Measurements from ENCODE around the gene SREBF2. TPM values are rescaled to one million over a fixed set of nuclear protein-coding genes. Genes with fewer than 3 reads are reported as not detected.

The SREBF2 gene
- total RNA-seq, 1 experiment from 2014 or later: 129 TPM

DNA sequence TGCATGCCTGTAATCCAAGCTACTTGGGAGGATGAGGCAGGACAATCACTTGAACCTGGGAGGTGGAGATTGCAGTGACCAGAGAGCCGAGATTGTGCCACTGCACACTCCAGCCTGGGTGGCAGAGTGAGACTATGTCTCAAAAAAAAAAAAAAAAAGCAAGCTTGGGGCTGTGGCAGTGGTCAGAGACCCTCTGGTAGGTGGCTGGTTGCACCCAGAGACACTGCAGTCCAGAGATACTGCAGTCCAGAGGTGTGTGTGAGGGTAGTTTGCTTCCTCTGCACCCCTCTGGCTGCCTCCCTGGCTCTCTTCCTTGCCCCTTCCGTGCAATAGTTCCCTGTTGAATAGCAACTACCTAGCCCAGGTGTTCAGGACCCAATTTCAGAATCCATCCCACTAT, 34.2 kb upstream of the SREBF2 start:
- ChIA-PET RAD21 (ENCODE audit: low non-redundant PET in 1 of 2, low total read pairs in 2 of 2, uncharacterized antibody in 2 of 2, unreplicated experiment in 2 of 2) (no interaction called here), POLR2A (no interaction called here), CTCF (no interaction called here)
- Histone ChIP-seq H3K79me2 (ENCODE audit: insufficient read depth, low read length) (peaks cover 24% of the 10 kb centered on the region), H3K27me3 (ENCODE audit: insufficient read depth, low read length) (no peaks in the 10 kb centered on the region), H3K4me2 (ENCODE audit: low read length) (no peak overlapping the region), H3K9me3 (ENCODE audit: control insufficient read depth in 1 of 2, insufficient read depth in 1 of 2, low read depth in 1 of 2, low read length in 2 of 2) (no peaks in the 10 kb centered on the region), H3K9me2 (ENCODE audit: insufficient read depth) (no peaks in the 10 kb centered on the region), H3K9ac (ENCODE audit: low read length) (no peak overlapping the region), H3K4me3 (replicated peaks in 1 of 2; ENCODE audit: low read depth in 1 of 2, low read length in 2 of 2) (no peak overlapping the region), H2AFZ (ENCODE audit: low read depth, low read length, poor library complexity, severe bottlenecking) (no peak overlapping the region), H3K36me3 (ENCODE audit: control insufficient read depth in 1 of 2, insufficient read depth in 2 of 2, low read length in 2 of 2) (no peaks in the 10 kb centered on the region), H3K27ac (ENCODE audit: low read depth, low read length) (no peak overlapping the region), H4K20me1 (ENCODE audit: insufficient read depth) (no peaks in the 10 kb centered on the region), H3K4me1 (ENCODE audit: control insufficient read depth in 1 of 2, insufficient read depth in 2 of 2, low read length in 2 of 2) (peaks cover 11 to 20% of the 10 kb centered on the region in 2 experiments)
- BruUV-seq (replicated peaks): no TSS peak
- no peak for TF ChIP-seq EGR1 (IDR thresholded peaks at IDR 0.05; ENCODE audit: low read depth)
- TF ChIP-seq TCF7L2 (IDR thresholded peaks at IDR 0.05; ENCODE audit: borderline replicate concordance, extremely low read depth, insufficient read depth, insufficient read length): no peak
- no peak for TF ChIP-seq RAD21 (IDR thresholded peaks at IDR 0.05; ENCODE audit: low read depth)
- ATAC-seq: no peak
- intact Hi-C loops (cut with micrococcal nuclease): no loop called here
- no peak for DNase-seq (ENCODE audit: low read depth, low spot score)

DNA sequence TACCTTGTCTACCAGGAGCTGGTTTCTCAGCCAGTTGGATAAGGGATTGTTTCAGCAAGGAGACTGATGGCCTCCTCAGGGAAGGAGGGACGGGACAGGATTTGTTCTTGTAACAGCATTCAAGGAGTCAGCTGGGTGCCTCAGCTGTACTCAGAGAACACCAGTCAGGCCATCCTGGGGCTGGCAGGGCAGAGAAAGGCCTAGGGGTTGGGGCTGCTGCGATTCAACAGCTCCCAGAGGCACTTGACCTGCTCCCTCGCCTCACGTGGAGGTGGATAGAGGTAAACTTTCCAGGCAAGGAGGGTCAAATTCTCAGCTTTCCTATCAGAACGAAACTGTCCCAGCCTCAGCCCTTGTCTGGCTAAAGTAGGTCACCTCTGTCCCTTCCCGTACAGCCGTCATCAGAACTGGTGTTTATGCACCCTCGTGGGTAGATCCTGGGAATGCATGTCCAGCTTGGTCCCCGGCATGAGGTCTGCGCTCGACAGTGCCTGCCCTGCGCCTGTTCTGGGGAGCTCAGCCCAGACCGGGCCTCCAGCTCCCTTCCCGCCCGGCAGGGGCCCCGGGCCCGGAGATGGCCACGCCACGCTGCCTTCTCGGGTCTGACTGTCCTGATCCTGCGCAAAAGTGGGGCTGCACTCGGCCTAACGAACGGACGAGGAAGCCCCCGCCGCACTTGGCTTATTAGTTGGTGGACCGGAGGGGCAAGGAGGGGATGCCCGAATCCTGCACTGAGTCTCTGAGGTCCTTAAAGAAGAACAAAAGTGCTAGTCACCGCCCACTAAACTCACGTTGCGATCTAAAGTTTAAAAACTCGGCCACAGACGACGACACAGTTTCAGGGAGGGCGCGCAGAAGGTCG, 33.2 kb upstream of the SREBF2 start:
- peak overlapping the region; percentile 85 for H3K9ac ChIP-seq (ENCODE audit: low read length)
- ATAC-seq: no peak
- RAD21 ChIA-PET (ENCODE audit: low non-redundant PET in 1 of 2, low total read pairs in 2 of 2, uncharacterized antibody in 2 of 2, unreplicated experiment in 2 of 2): interaction anchor here in 1 of 2 experiments (1.1 kb wide), 1 partner anchor 102 kb away, joined by 3 read pairs; no protein-coding TSS in a partner anchor
- intact Hi-C loops (cut with micrococcal nuclease): no loop called here
- H3K9me2 ChIP-seq (ENCODE audit: insufficient read depth): no peaks in the 10 kb centered on the region
- H3K36me3 ChIP-seq (ENCODE audit: control insufficient read depth in 1 of 2, insufficient read depth in 2 of 2, low read length in 2 of 2): no peaks in the 10 kb centered on the region
- H3K4me2 ChIP-seq (ENCODE audit: low read length): peak overlapping the region; percentile 78
- H3K9me3 ChIP-seq (ENCODE audit: control insufficient read depth in 1 of 2, insufficient read depth in 1 of 2, low read depth in 1 of 2, low read length in 2 of 2): no peaks in the 10 kb centered on the region
- H3K79me2 ChIP-seq (ENCODE audit: insufficient read depth, low read length): peaks cover 32% of the 10 kb centered on the region
- H3K27me3 ChIP-seq (ENCODE audit: insufficient read depth, low read length): no peaks in the 10 kb centered on the region
- H4K20me1 ChIP-seq (ENCODE audit: insufficient read depth): no peaks in the 10 kb centered on the region
- H3K4me1 ChIP-seq (ENCODE audit: control insufficient read depth in 1 of 2, insufficient read depth in 2 of 2, low read length in 2 of 2): peaks cover 11 to 20% of the 10 kb centered on the region in 2 experiments
- CTCF ChIA-PET: interaction anchor here (0.9 to 2.5 kb wide), 4 partner anchors 37 to 133 kb away, joined by 3 to 12 read pairs (median 6); no protein-coding TSS in a partner anchor
- DNase-seq (ENCODE audit: low read depth, low spot score): no peak
- BruUV-seq (replicated peaks): TSS peak; percentile 93
- H3K4me3 ChIP-seq (replicated peaks in 1 of 2; ENCODE audit: low read depth in 1 of 2, low read length in 2 of 2): peak overlapping the region; percentile 66 to 93
- no peak overlapping the region for H2AFZ ChIP-seq (ENCODE audit: low read depth, low read length, poor library complexity, severe bottlenecking)
- TF ChIP-seq EZH2 (IDR thresholded peaks at IDR 0.05): no peak
- TF ChIP-seq TCF7L2 (IDR thresholded peaks at IDR 0.05; ENCODE audit: borderline replicate concordance, extremely low read depth, insufficient read depth, insufficient read length): no peak
- TF ChIP-seq POLR2A (IDR thresholded peaks at IDR 0.05; ENCODE audit: borderline replicate concordance, extremely low read depth, insufficient read depth, insufficient read length): no peak
- TF ChIP-seq CBX3 (IDR thresholded peaks at IDR 0.05; ENCODE audit: low read depth): no peak
- TF ChIP-seq, protein P1, sequence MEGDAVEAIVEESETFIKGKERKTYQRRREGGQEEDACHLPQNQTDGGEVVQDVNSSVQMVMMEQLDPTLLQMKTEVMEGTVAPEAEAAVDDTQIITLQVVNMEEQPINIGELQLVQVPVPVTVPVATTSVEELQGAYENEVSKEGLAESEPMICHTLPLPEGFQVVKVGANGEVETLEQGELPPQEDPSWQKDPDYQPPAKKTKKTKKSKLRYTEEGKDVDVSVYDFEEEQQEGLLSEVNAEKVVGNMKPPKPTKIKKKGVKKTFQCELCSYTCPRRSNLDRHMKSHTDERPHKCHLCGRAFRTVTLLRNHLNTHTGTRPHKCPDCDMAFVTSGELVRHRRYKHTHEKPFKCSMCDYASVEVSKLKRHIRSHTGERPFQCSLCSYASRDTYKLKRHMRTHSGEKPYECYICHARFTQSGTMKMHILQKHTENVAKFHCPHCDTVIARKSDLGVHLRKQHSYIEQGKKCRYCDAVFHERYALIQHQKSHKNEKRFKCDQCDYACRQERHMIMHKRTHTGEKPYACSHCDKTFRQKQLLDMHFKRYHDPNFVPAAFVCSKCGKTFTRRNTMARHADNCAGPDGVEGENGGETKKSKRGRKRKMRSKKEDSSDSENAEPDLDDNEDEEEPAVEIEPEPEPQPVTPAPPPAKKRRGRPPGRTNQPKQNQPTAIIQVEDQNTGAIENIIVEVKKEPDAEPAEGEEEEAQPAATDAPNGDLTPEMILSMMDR (IDR thresholded peaks at IDR 0.05 in 2 of 3, conservative IDR thresholded peaks at IDR 0.05 in 1 of 3; ENCODE audit: borderline replicate concordance in 1 of 3, insufficient read depth in 1 of 3, low read depth in 2 of 3, low read length in 2 of 3): no peak
- no peak for TF ChIP-seq POLR2AphosphoS5 (IDR thresholded peaks at IDR 0.05; ENCODE audit: low read depth, low read length)
- no peak for TF ChIP-seq SP1 (IDR thresholded peaks at IDR 0.05; ENCODE audit: low read depth)
- TF ChIP-seq JUND (IDR thresholded peaks at IDR 0.05): no peak
- TF ChIP-seq ZNF274 (IDR thresholded peaks at IDR 0.05; ENCODE audit: low read depth, low read length): no peak
- TF ChIP-seq SIN3A (IDR thresholded peaks at IDR 0.05; ENCODE audit: low read depth): no peak
- no peak for TF ChIP-seq CEBPB (IDR thresholded peaks at IDR 0.05; ENCODE audit: low read depth)
- TF ChIP-seq RAD21 (IDR thresholded peaks at IDR 0.05; ENCODE audit: low read depth): no peak
- TF ChIP-seq FOSL1 (IDR thresholded peaks at IDR 0.05; ENCODE audit: low read depth): no peak
- TF ChIP-seq YY1 (IDR thresholded peaks at IDR 0.05; ENCODE audit: extremely low read depth, insufficient replicate concordance, low read depth, low read length): no peak
- TF ChIP-seq SRF (IDR thresholded peaks at IDR 0.05; ENCODE audit: low read depth): no peak
- POLR2A ChIA-PET: interaction anchor here (1.0 to 1.8 kb wide), 7 partner anchors 11 to 102 kb away, joined by 3 to 8 read pairs (median 5); partner anchors contain the start of gene SREBF2
- peak overlapping the region; percentile 82 for H3K27ac ChIP-seq (ENCODE audit: low read depth, low read length)
